HepG2 (cell line): ENCODE data around the gene TEDC1. TPM values are rescaled to one million over a fixed set of nuclear protein-coding genes. Genes with fewer than 3 reads are reported as not detected.
A peak's percentile ranks its signal among the peaks of the same experiment; 100 is the strongest.

Experiments used
- FLYWCH1 ChIP-seq: sonication (generic); formaldehyde crosslinking; IDR thresholded peaks from 2 replicates; pipeline ENCODE4 v1.8.1; 2023; ENCODE audit warnings: mild to moderate bottlenecking, missing genetic modification reagents
- FOXA3 ChIP-seq: IDR thresholded peaks from 2 replicates; pipeline ENCODE4 v1.6.1; 2016; ENCODE audit warnings: missing genetic modification reagents, missing compliant biosample characterization
- JUND ChIP-seq: sonication (generic); formaldehyde crosslinking; IDR thresholded peaks from 2 replicates; pipeline ENCODE4 v1.8.0; 2022; ENCODE audit warnings: mild to moderate bottlenecking, missing genetic modification reagents
- KDM3A ChIP-seq: IDR thresholded peaks from 2 replicates; pipeline ENCODE4 v1.6.1; 2018; ENCODE audit warnings: low read depth, missing compliant biosample characterization
- MAFG ChIP-seq: sonication (generic); formaldehyde crosslinking; IDR thresholded peaks from 2 replicates; pipeline ENCODE4 v1.5.1; 2020; ENCODE audit warnings: mild to moderate bottlenecking, missing genetic modification reagents
- MED8 ChIP-seq: sonication (generic); formaldehyde crosslinking; IDR thresholded peaks from 2 replicates; pipeline ENCODE4 v1.8.1; 2023; ENCODE audit warnings: mild to moderate bottlenecking, missing genetic modification reagents; ENCODE audit not compliant: insufficient replicate concordance
- MXI1 ChIP-seq: IDR thresholded peaks from 3 replicates; pipeline ENCODE4 v1.6.1; 2012; ENCODE audit warnings: low read depth, low read length, inconsistent platforms, borderline replicate concordance
- MZF1 ChIP-seq: sonication (generic); formaldehyde crosslinking; IDR thresholded peaks from 2 replicates; pipeline ENCODE4 v1.8.1; 2023; ENCODE audit warnings: mild to moderate bottlenecking, missing genetic modification reagents, borderline replicate concordance
- NCOA5 ChIP-seq: sonication (generic); formaldehyde crosslinking; IDR thresholded peaks from 2 replicates; pipeline ENCODE4 v1.4.0; 2020; ENCODE audit warnings: missing genetic modification reagents
- NFATC3 ChIP-seq: sonication (generic); formaldehyde crosslinking; IDR thresholded peaks from 2 replicates; pipeline ENCODE4 v1.5.1; 2020; ENCODE audit warnings: mild to moderate bottlenecking, missing genetic modification reagents
- NFIC ChIP-seq: IDR thresholded peaks from 2 replicates; pipeline ENCODE4 v1.6.1; 2012; ENCODE audit warnings: mild to moderate bottlenecking, low read length, inconsistent platforms
- NRL ChIP-seq: sonication (generic); formaldehyde crosslinking; IDR thresholded peaks from 2 replicates; pipeline ENCODE4 v1.5.0; 2020; ENCODE audit warnings: missing genetic modification reagents, mild to moderate bottlenecking, moderate library complexity, borderline replicate concordance
- POLR2AphosphoS5 ChIP-seq: IDR thresholded peaks from 2 replicates; pipeline ENCODE4 v1.6.1; 2012; ENCODE audit warnings: low read depth, low read length
- RAD51 ChIP-seq: fragments of 450-650 bp; IDR thresholded peaks from 2 replicates; pipeline ENCODE4 v1.6.1; 2016; ENCODE audit warnings: borderline replicate concordance
- SAP130 ChIP-seq: IDR thresholded peaks from 2 replicates; pipeline ENCODE4 v1.6.1; 2016; ENCODE audit warnings: low read depth
- SP2 ChIP-seq: sonication (generic); formaldehyde crosslinking; IDR thresholded peaks from 2 replicates; pipeline ENCODE4 v1.5.1; 2020; ENCODE audit warnings: mild to moderate bottlenecking, missing genetic modification reagents
- SRSF4 ChIP-seq: fragments of 200-400 bp; formaldehyde crosslinking; IDR thresholded peaks from one replicate; pipeline ENCODE4 v1.6.1; 2018; ENCODE audit warnings: mild to moderate bottlenecking, low read depth, low read length, moderate library complexity; ENCODE audit not compliant: poor library complexity, severe bottlenecking
- TEAD3 ChIP-seq: optimal IDR thresholded peaks from 2 replicates; pipeline ENCODE3; 2016; ENCODE audit warnings: borderline replicate concordance
- THAP11 ChIP-seq: IDR thresholded peaks from 2 replicates; pipeline ENCODE4 v1.6.1; 2016; ENCODE audit warnings: missing biosample characterization, missing genetic modification reagents
- ZNF20 ChIP-seq: sonication (generic); formaldehyde crosslinking; IDR thresholded peaks from 2 replicates; pipeline ENCODE4 v1.4.0; 2020; ENCODE audit warnings: mild to moderate bottlenecking, moderate library complexity, missing genetic modification reagents
- ZNF256 ChIP-seq: sonication (generic); formaldehyde crosslinking; conservative IDR thresholded peaks from 2 replicates; pipeline ENCODE4 v1.4.0; 2020; ENCODE audit warnings: missing genetic modification reagents
- ZNF337 ChIP-seq: sonication (generic); formaldehyde crosslinking; IDR thresholded peaks from 2 replicates; pipeline ENCODE4 v1.5.1; 2020; ENCODE audit warnings: missing genetic modification reagents, low read depth, mild to moderate bottlenecking, borderline replicate concordance
- ZNF563 ChIP-seq: sonication (generic); formaldehyde crosslinking; IDR thresholded peaks from 2 replicates; pipeline ENCODE4 v1.8.0; 2022; ENCODE audit warnings: mild to moderate bottlenecking, moderate library complexity, missing genetic modification reagents
- ZNF678 ChIP-seq: sonication (generic); formaldehyde crosslinking; IDR thresholded peaks from 2 replicates; pipeline ENCODE4 v1.4.0; 2020; ENCODE audit warnings: mild to moderate bottlenecking, missing genetic modification reagents
- ZSCAN22 ChIP-seq: sonication (generic); formaldehyde crosslinking; IDR thresholded peaks from 2 replicates; pipeline ENCODE4 v1.4.0; 2020; ENCODE audit warnings: mild to moderate bottlenecking, missing genetic modification reagents
- ZSCAN29 ChIP-seq: sonication (generic); formaldehyde crosslinking; conservative IDR thresholded peaks from 2 replicates; pipeline ENCODE4 v1.4.0; 2020; ENCODE audit warnings: mild to moderate bottlenecking, missing genetic modification reagents
- polyA plus RNA-seq, 8 experiments: library from polyadenylated mRNA; depleted of rRNA in 3 of 8; stranded (reverse) in 7 of 8; unstranded in 1 of 8; fragments of >200 nt; fragmentation: Illumina TruSeq in 4 of 8; extraction: Trizol in 4 of 8; gene quantifications; 2 replicates each; pipeline versions ENCODE4 v1.2.1 to v1.2.3, GENCODE V29; 2011 to 2016; ENCODE audit warnings: low read depth in 4 of 8, missing spikeins in 1 of 8, mixed read lengths in 1 of 8; ENCODE audit not compliant: insufficient read depth in 1 of 8
- total RNA-seq, 5 experiments: library from RNA; depleted of rRNA; stranded (reverse); fragments of >200 nt; fragmentation: Illumina TruSeq; extraction: Trizol; gene quantifications; 2 replicates each; pipeline ENCODE4 v1.2.3, GENCODE V29; 2016; ENCODE audit warnings: low read depth in 1 of 5
- TF ChIP-seq, protein P1 (sequence below): sonication (generic); formaldehyde crosslinking; IDR thresholded peaks from 2 replicates; pipeline ENCODE4 v1.4.0; 2020; ENCODE audit warnings: missing genetic modification reagents
- TF ChIP-seq, protein P2 (sequence below): IDR thresholded peaks from 2 replicates; pipeline ENCODE4 v1.6.1; 2012; ENCODE audit warnings: low read depth, low read length, improper control_type of control experiment
- TF ChIP-seq, protein P3 (sequence below): sonication (generic); formaldehyde crosslinking; IDR thresholded peaks from 2 replicates; pipeline ENCODE4 v1.5.0; 2020; ENCODE audit warnings: missing genetic modification reagents

TEDC1 gene
- total and polyA plus RNA-seq, 2 of the 13 experiments (the other 11 are each of a cell fraction or from before 2014, with no cell fraction given), result 5.7 to 27.4 TPM

DNA sequence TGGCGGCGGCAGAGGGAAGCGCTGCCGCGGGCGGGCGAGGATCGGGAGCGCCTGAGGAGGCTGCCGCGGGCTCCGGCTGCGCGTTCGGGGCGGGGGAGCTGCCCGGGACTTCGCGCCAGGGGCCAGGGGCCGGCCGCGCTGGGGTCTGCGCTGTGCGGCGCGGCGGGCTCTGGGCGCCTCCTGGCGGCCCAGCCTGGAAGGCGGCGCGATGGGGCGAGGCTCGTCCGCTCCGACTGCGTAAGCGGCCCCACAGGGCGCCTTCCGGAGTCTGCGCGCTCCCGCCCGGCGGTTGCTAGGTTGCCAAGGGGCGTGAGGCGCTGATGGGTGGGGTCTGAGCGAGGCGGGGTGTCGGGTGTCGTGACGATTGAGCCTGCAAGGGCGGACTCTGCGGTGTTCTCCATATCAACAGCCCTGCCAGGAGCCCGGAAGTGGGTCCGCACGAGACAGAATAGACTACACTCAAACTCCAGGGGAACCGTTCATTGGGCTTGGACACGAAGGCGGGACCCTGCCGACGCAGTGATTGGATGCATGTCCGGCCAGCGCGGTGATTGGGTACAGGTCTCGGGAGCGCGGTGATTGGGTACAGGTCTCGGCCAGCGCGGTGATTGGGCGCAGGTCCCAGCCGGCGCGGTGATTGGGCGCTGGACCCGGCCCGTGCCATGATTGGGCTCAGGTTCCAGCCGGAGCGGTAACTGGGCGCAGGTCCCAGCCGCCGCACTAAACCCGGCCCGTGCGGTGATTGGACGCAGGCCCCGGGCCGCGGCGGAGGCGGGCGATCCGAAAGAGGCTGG lies at the start of gene TEDC1 (continued):
- TF ChIP-seq, protein P1, sequence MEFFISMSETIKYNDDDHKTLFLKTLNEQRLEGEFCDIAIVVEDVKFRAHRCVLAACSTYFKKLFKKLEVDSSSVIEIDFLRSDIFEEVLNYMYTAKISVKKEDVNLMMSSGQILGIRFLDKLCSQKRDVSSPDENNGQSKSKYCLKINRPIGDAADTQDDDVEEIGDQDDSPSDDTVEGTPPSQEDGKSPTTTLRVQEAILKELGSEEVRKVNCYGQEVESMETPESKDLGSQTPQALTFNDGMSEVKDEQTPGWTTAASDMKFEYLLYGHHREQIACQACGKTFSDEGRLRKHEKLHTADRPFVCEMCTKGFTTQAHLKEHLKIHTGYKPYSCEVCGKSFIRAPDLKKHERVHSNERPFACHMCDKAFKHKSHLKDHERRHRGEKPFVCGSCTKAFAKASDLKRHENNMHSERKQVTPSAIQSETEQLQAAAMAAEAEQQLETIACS (CRISPR knock-in tag), result peak; percentile 89
- TF ChIP-seq NFATC3 (CRISPR knock-in tag) (no peak), ZNF256 (no peak), ZNF678 (CRISPR knock-in tag) (peak; percentile 49; the same call in 1 of the 2 replicates), MED8 (peak; percentile 64), ZSCAN29 (peak; percentile 99), SRSF4 (no peak), NFIC (no peak; the same call in 1 of the 2 replicates), MZF1 (CRISPR knock-in tag) (no peak), SAP130 (CRISPR knock-in tag) (peak; percentile 91), RAD51 (no peak), NCOA5 (CRISPR knock-in tag) (peak; percentile 93; the same call in 1 of the 2 replicates), MAFG (no peak), TEAD3 (peak; percentile 56), FOXA3 (CRISPR knock-in tag) (peak; percentile 56; the same call in 1 of the 2 replicates), FLYWCH1 (CRISPR knock-in tag) (peak; percentile 95; the same call in 1 of the 2 replicates), SP2 (peak; percentile 95), THAP11 (CRISPR knock-in tag) (peak; percentile 93), NRL (CRISPR knock-in tag) (peak; percentile 70), ZSCAN22 (CRISPR knock-in tag) (no peak), ZNF563 (CRISPR knock-in tag) (0 out of 2 replicates have a peak, but pooled peaks have one; percentile 13), ZNF337 (CRISPR knock-in tag) (no peak), POLR2AphosphoS5 (0 out of 2 replicates have a peak, but pooled peaks have one; percentile 41), MXI1 (peak; percentile 96), ZNF20 (CRISPR knock-in tag) (no peak), JUND (CRISPR knock-in tag) (no peak), KDM3A (peak; percentile 72; the same call in 1 of the 2 replicates)
- TF ChIP-seq, protein P2, sequence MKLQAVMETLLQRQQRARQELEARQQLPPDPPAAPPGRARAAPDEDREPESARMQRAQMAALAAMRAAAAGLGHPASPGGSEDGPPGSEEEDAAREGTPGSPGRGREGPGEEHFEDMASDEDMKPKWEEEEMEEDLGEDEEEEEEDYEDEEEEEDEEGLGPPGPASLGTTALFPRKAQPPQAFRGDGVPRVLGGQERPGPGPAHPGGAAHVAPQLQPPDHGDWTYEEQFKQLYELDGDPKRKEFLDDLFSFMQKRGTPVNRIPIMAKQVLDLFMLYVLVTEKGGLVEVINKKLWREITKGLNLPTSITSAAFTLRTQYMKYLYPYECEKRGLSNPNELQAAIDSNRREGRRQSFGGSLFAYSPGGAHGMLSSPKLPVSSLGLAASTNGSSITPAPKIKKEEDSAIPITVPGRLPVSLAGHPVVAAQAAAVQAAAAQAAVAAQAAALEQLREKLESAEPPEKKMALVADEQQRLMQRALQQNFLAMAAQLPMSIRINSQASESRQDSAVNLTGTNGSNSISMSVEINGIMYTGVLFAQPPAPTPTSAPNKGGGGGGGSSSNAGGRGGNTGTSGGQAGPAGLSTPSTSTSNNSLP, result no peak; the same call in 1 of the 2 replicates
- TF ChIP-seq, protein P3, sequence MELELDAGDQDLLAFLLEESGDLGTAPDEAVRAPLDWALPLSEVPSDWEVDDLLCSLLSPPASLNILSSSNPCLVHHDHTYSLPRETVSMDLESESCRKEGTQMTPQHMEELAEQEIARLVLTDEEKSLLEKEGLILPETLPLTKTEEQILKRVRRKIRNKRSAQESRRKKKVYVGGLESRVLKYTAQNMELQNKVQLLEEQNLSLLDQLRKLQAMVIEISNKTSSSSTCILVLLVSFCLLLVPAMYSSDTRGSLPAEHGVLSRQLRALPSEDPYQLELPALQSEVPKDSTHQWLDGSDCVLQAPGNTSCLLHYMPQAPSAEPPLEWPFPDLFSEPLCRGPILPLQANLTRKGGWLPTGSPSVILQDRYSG (CRISPR knock-in tag), result no peak
